GM21619 (cell line): Measurements from ENCODE around the gene EDA.

Source experiments
- ATAC-seq: cut with Tn5 transposase; IDR thresholded peaks from one replicate; pipeline ENCODE4 v1.9.1; 2021; ENCODE audit not compliant: unreplicated experiment

EDA gene

GRCh38 chrX:70022616-70023015 lies 406.7 kb downstream of the EDA start:
- ATAC-seq, result no peak

GRCh38 chrX:70025464-70025863 lies 409.6 kb downstream of the EDA start:
- ATAC-seq, result no peak

GRCh38 chrX:70026112-70026850 lies 410.4 kb downstream of the EDA start:
- no peak for ATAC-seq

- ATAC-seq, result no peak
Measured at GRCh38 chrX:70026851-70027200, 410.9 kb downstream of the EDA start.

GRCh38 chrX:70029863-70030262 lies 413.9 kb downstream of the EDA start:
- ATAC-seq, result no peak

- ATAC-seq, result no peak
Measured at GRCh38 chrX:70030301-70030767, 414.4 kb downstream of the EDA start.

GRCh38 chrX:70032792-70033191 lies 416.9 kb downstream of the EDA start:
- ATAC-seq, result no peak

GRCh38 chrX:70033348-70034051 lies 417.6 kb downstream of the EDA start:
- ATAC-seq, result peak; percentile 56

- ATAC-seq, result no peak
Measured at GRCh38 chrX:70034646-70035045, 418.7 kb downstream of the EDA start.

- no peak for ATAC-seq
Measured at GRCh38 chrX:70038515-70038914, 422.6 kb downstream of the EDA start.

- no peak for ATAC-seq
Measured at GRCh38 chrX:70038951-70039350, 423.0 kb downstream of the EDA start.

- no peak for ATAC-seq
Measured at GRCh38 chrX:70039758-70040157, 423.8 kb downstream of the EDA start.

- no peak for ATAC-seq
Measured at GRCh38 chrX:70041993-70042392, 426.1 kb downstream of the EDA start.

GRCh38 chrX:70042399-70043371 lies 426.8 kb downstream of the EDA start:
- ATAC-seq, result no peak

- ATAC-seq, result no peak
Measured at GRCh38 chrX:70043685-70044084, 427.8 kb downstream of the EDA start.

GRCh38 chrX:70044541-70045245 lies 428.8 kb downstream of the EDA start:
- ATAC-seq, result no peak

GRCh38 chrX:70046978-70047377 lies 431.1 kb downstream of the EDA start:
- ATAC-seq, result no peak

- no peak for ATAC-seq
Measured at GRCh38 chrX:70049406-70049805, 433.5 kb downstream of the EDA start.

- ATAC-seq, result no peak
Measured at GRCh38 chrX:70049925-70050324, 434.0 kb downstream of the EDA start, which contains the start of gene AWAT2. TSS of gene AWAT2 (minus strand) at chrX:70049938. CDS start at chrX:70049932, 6 bp downstream.

- no peak for ATAC-seq
Measured at GRCh38 chrX:70052895-70053615, 437.1 kb downstream of the EDA start.
